OCI-LY3 (cell line): Measurements from ENCODE around the gene SEPHS1.

Experiments used
- H2AFZ ChIP-seq: fragments of 200-600, 300-600 bp; shearing (Covaris generic); 2 replicates; pipeline ENCODE4 v1.6.0; 2014; ENCODE audit warnings: antibody characterized with exemption, low read depth, low read length
- H3K27ac ChIP-seq: fragments of 200-600, 300-600 bp; sonication (generic); 2 replicates; pipeline ENCODE4 v1.5.1; 2014; ENCODE audit warnings: mild to moderate bottlenecking, low read length, moderate library complexity, mixed read lengths
- H3K27me3 ChIP-seq: fragments of 200-600, 300-600 bp; sonication (generic); 2 replicates; pipeline ENCODE4 v1.6.1; 2014; ENCODE audit warnings: low read depth, low read length, mixed read lengths
- H3K36me3 ChIP-seq: fragments of 200-600, 300-600 bp; sonication (generic); replicated peaks from 2 replicates; pipeline ENCODE3; 2014; ENCODE audit warnings: low read depth, low read length, mixed read lengths
- H3K4me1 ChIP-seq: fragments of 300-600, 200-600 bp; sonication (generic); 2 replicates; pipeline ENCODE4 v1.6.1; 2014; ENCODE audit warnings: low read length, mixed read lengths
- H3K4me2 ChIP-seq: fragments of 200-600, 300-600 bp; sonication (generic); 2 replicates; pipeline ENCODE4 v1.6.1; 2014; ENCODE audit warnings: low read length, mixed read lengths
- H3K4me3 ChIP-seq: fragments of 300-600, 200-600 bp; sonication (generic); 2 replicates; pipeline ENCODE4 v1.5.1; 2014; ENCODE audit warnings: antibody characterized with exemption, mild to moderate bottlenecking, low read length, moderate library complexity
- H3K79me2 ChIP-seq: fragments of 300-600, 200-600 bp; shearing (Covaris generic); 2 replicates; pipeline ENCODE4 v1.6.1; 2014; ENCODE audit warnings: mild to moderate bottlenecking, low read length, mixed read lengths
- H3K9ac ChIP-seq: fragments of 300-600, 200-600 bp; shearing (Covaris generic); 2 replicates; pipeline ENCODE4 v1.6.0; 2014; ENCODE audit warnings: mild to moderate bottlenecking, low read length, moderate library complexity
- H3K9me3 ChIP-seq: fragments of 200-600, 300-600 bp; shearing (Covaris generic); 2 replicates; pipeline ENCODE4 v1.6.1; 2014; ENCODE audit warnings: low read length, mixed read lengths; ENCODE audit not compliant: insufficient read depth
- H4K20me1 ChIP-seq: fragments of 200-600, 300-600 bp; sonication (generic); 2 replicates; pipeline ENCODE4 v1.6.1; 2016; ENCODE audit warnings: low read length, mixed read lengths; ENCODE audit not compliant: insufficient read depth
- EZH2phosphoT487 ChIP-seq: fragments of 200-600 bp; shearing (Covaris generic); IDR thresholded peaks from 2 replicates; pipeline ENCODE4 v1.6.1; 2018; ENCODE audit warnings: antibody characterized with exemption, mixed run types, low read depth
- TF ChIP-seq, protein P1 (sequence below): fragments of 200-600, 300-600 bp; sonication (generic); IDR thresholded peaks from 2 replicates; pipeline ENCODE4 v1.5.1; 2014; ENCODE audit warnings: antibody characterized with exemption, low read length, low read depth

The SEPHS1 gene

DNA sequence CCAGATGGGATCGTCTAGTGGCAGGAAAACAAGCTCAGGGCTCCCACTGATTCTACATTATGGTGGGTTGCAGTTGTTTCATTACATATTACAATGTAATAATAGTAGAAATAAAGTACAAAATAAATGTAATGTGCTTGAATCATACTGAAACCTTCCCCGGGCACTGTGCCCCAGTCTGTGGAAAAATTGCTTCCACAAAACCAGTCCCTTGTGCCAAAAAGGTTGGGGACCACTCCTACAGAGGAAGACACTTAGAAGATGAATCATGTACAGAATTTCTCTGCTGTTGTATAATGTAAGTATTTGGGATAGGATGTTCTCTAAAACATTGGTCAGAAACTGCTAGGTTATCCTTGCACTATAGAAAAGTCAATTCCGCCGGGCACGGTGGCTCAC lies 36.9 kb downstream of the SEPHS1 start:
- H3K27ac ChIP-seq = no peak overlapping the region
- no peak overlapping the region for H2AFZ ChIP-seq
- H3K9ac ChIP-seq = no peak overlapping the region
- TF ChIP-seq, protein P1, sequence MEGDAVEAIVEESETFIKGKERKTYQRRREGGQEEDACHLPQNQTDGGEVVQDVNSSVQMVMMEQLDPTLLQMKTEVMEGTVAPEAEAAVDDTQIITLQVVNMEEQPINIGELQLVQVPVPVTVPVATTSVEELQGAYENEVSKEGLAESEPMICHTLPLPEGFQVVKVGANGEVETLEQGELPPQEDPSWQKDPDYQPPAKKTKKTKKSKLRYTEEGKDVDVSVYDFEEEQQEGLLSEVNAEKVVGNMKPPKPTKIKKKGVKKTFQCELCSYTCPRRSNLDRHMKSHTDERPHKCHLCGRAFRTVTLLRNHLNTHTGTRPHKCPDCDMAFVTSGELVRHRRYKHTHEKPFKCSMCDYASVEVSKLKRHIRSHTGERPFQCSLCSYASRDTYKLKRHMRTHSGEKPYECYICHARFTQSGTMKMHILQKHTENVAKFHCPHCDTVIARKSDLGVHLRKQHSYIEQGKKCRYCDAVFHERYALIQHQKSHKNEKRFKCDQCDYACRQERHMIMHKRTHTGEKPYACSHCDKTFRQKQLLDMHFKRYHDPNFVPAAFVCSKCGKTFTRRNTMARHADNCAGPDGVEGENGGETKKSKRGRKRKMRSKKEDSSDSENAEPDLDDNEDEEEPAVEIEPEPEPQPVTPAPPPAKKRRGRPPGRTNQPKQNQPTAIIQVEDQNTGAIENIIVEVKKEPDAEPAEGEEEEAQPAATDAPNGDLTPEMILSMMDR = no peak
- no peak for TF ChIP-seq EZH2phosphoT487
- no peaks in the 10 kb centered on the region for H3K36me3 ChIP-seq
- H3K4me2 ChIP-seq = no peak overlapping the region
- H3K27me3 ChIP-seq = no peaks in the 10 kb centered on the region
- no peak overlapping the region for H3K4me3 ChIP-seq
- no peaks in the 10 kb centered on the region for H3K9me3 ChIP-seq
- H4K20me1 ChIP-seq = no peaks in the 10 kb centered on the region
- peaks cover 5% of the 10 kb centered on the region; the same call in 1 of the 2 replicates for H3K4me1 ChIP-seq
- no peaks in the 10 kb centered on the region for H3K79me2 ChIP-seq

DNA sequence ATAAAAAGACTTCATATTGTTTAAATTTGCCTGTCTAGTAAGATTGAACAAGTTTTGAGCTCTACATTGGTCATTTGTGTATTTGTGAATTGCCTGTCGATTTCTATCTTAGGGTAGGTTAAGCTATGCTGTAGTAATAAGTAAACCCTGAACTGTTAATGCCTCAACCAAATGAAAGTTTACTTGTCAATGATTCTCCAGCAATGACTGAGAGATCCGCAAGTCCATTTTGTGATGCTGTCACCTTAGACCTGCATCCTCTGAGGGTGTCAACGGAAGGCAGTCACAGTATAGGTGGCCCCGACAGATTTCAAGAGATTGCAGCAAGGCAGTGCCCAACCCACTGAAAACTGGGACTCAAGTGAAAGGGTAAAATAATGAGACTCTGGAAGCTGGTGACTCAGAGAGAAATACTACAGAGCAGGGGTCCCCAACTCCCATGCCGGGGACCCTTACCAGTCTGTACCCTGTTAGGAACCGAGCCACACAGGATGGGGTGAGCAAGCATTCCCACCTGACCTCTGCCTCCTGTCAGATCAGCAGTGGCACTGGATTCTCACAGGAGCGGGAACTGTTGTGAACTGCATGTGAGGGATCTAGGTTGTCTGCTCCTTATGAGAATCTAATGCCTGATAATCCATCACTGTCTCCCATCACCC lies 37.4 kb downstream of the SEPHS1 start:
- no peak overlapping the region for H2AFZ ChIP-seq
- H3K9ac ChIP-seq = no peak overlapping the region
- H3K4me1 ChIP-seq = peaks cover 5% of the 10 kb centered on the region; the same call in 1 of the 2 replicates
- H3K36me3 ChIP-seq = no peaks in the 10 kb centered on the region
- no peaks in the 10 kb centered on the region for H3K9me3 ChIP-seq
- TF ChIP-seq EZH2phosphoT487 = no peak
- TF ChIP-seq, protein P1 = no peak
- no peaks in the 10 kb centered on the region for H3K79me2 ChIP-seq
- no peak overlapping the region for H3K27ac ChIP-seq
- no peak overlapping the region for H3K4me2 ChIP-seq
- H3K4me3 ChIP-seq = no peak overlapping the region
- no peaks in the 10 kb centered on the region for H4K20me1 ChIP-seq
- H3K27me3 ChIP-seq = no peaks in the 10 kb centered on the region

DNA sequence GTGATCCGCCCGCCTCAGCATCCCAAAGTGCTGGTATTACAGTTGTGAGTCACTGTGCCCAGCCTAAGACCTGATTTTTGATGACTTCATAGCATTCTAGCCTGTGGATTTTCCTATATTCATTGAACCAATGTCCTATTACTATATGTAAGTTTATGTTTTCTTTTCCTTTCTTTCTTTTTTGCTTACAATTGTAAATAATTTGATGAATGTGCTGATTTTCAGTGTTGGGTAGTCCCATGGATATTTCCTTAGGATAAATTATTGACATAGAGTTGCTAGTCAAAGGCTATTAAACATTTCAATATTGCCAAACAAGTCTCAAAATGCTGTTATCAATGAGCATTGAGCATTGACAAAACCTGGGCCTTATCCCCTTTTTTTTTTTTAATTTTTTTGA lies 38.3 kb downstream of the SEPHS1 start:
- Histone ChIP-seq H4K20me1 (no peaks in the 10 kb centered on the region), H3K4me3 (no peak overlapping the region), H3K9ac (no peak overlapping the region), H3K9me3 (no peaks in the 10 kb centered on the region), H3K4me1 (peaks cover 5% of the 10 kb centered on the region; the same call in 1 of the 2 replicates), H3K4me2 (no peak overlapping the region), H3K79me2 (no peaks in the 10 kb centered on the region), H3K27ac (no peak overlapping the region), H2AFZ (no peak overlapping the region), H3K36me3 (no peaks in the 10 kb centered on the region), H3K27me3 (no peaks in the 10 kb centered on the region)
- TF ChIP-seq EZH2phosphoT487 = no peak
- TF ChIP-seq, protein P1 = no peak

DNA sequence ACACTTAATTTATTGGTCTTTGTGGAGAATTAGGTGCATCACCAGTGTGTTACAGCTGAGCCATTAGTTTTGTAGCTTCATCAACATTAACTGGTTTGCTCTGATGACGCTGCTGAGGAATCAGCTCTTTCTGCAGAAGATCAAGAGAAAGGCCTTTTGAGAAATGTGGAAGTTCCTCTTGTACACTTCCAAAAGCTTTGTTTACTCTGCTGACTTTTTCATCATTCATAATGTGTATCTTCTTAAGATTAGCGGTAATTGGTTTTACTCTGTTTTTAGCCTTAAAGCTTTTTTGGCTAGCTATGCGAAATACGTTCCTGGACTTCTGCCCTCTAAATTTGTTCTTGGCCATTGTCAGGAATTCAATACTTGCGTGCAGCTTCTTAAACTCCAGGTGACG lies 40.0 kb downstream of the SEPHS1 start:
- peaks cover 5% of the 10 kb centered on the region; the same call in 1 of the 2 replicates for H3K4me1 ChIP-seq
- H3K9ac ChIP-seq = no peak overlapping the region
- H3K9me3 ChIP-seq = no peaks in the 10 kb centered on the region
- no peak overlapping the region for H3K27ac ChIP-seq
- no peaks in the 10 kb centered on the region for H3K27me3 ChIP-seq
- H3K79me2 ChIP-seq = no peaks in the 10 kb centered on the region
- TF ChIP-seq, protein P1 = no peak
- no peak for TF ChIP-seq EZH2phosphoT487
- H2AFZ ChIP-seq = no peak overlapping the region
- H3K4me3 ChIP-seq = no peak overlapping the region
- no peak overlapping the region for H3K4me2 ChIP-seq
- no peaks in the 10 kb centered on the region for H3K36me3 ChIP-seq
- H4K20me1 ChIP-seq = no peaks in the 10 kb centered on the region
